Loucy (cell line): Measurements from ENCODE around the gene ZNF536.
"Not testable (repeated sequence)": the region's sequence is repeated elsewhere in the genome, so short reads cannot be mapped to it uniquely, and the experiment has no call there.

Experiments
- H2AFZ ChIP-seq: fragments of 200-600 bp; sonication (generic); 2 replicates; pipeline ENCODE4 v1.6.0; 2016; ENCODE audit warnings: antibody characterized with exemption, mild to moderate bottlenecking, low read length, moderate library complexity
- H3F3A ChIP-seq: fragments of 200-600 bp; 2 replicates; pipeline ENCODE4 v1.6.0; 2016; ENCODE audit warnings: antibody characterized with exemption, low read depth, mild to moderate bottlenecking
- H3K27me3 ChIP-seq: fragments of 200-600 bp; sonication (generic); 2 replicates; pipeline ENCODE4 v1.6.1; 2014; ENCODE audit warnings: low read length, mild to moderate bottlenecking; ENCODE audit not compliant: insufficient read depth, poor library complexity, severe bottlenecking
- H3K36me3 ChIP-seq: fragments of 200-600 bp; sonication (generic); 2 replicates; pipeline ENCODE4 v1.6.1; 2016; ENCODE audit warnings: low read length; ENCODE audit not compliant: insufficient read depth
- H3K4me1 ChIP-seq: fragments of 200-600 bp; sonication (generic); 2 replicates; pipeline ENCODE4 v1.5.1; 2014; ENCODE audit warnings: low read length, mild to moderate bottlenecking; ENCODE audit not compliant: insufficient read depth, poor library complexity, severe bottlenecking
- H3K4me2 ChIP-seq: fragments of 200-600 bp; sonication (generic); 2 replicates; pipeline ENCODE4 v1.6.0; 2014; ENCODE audit warnings: antibody characterized with exemption, low read length, low read depth, mild to moderate bottlenecking; ENCODE audit not compliant: poor library complexity, severe bottlenecking
- H3K4me3 ChIP-seq: fragments of 200-600 bp; sonication (generic); 2 replicates; pipeline ENCODE4 v1.5.1; 2014; ENCODE audit warnings: low read length, mild to moderate bottlenecking, mixed read lengths; ENCODE audit not compliant: poor library complexity, severe bottlenecking
- H3K79me2 ChIP-seq: fragments of 200-600 bp; sonication (generic); 2 replicates; pipeline ENCODE4 v1.6.1; 2014; ENCODE audit warnings: low read length; ENCODE audit not compliant: insufficient read depth
- H3K9ac ChIP-seq: fragments of 200-600 bp; sonication (generic); 2 replicates; pipeline ENCODE4 v1.6.0; 2014; ENCODE audit warnings: mild to moderate bottlenecking, low read depth, low read length, moderate library complexity; ENCODE audit not compliant: poor library complexity, severe bottlenecking
- H3K9me2 ChIP-seq: fragments of 200-600 bp; sonication (generic); replicated peaks from 2 replicates; pipeline ENCODE4 v1.6.1; 2016; ENCODE audit warnings: low read depth, low read length, mixed read lengths
- H3K9me3 ChIP-seq: fragments of 200-600 bp; sonication (generic); 2 replicates; pipeline ENCODE4 v1.6.1; 2014; ENCODE audit warnings: mild to moderate bottlenecking, antibody characterized with exemption, low read length, low read depth; ENCODE audit not compliant: insufficient read depth
- H4K20me1 ChIP-seq: fragments of 200-600 bp; sonication (generic); 2 replicates; pipeline ENCODE4 v1.6.0; 2014; ENCODE audit warnings: antibody characterized with exemption, low read length, mild to moderate bottlenecking; ENCODE audit not compliant: insufficient read depth, poor library complexity, severe bottlenecking
- CTCF ChIP-seq: fragments of 200-600 bp; sonication (generic); conservative IDR thresholded peaks from 2 replicates; pipeline ENCODE4 v1.5.1; 2014; ENCODE audit warnings: mild to moderate bottlenecking, antibody characterized with exemption, low read length
- EZH2phosphoT487 ChIP-seq: fragments of 200-600 bp; IDR thresholded peaks from 2 replicates; pipeline ENCODE4 v1.6.1; 2018; ENCODE audit warnings: antibody characterized with exemption, mild to moderate bottlenecking, moderate library complexity, borderline replicate concordance

ZNF536 gene

GRCh38 chr19:30393729-30394480 is 21.7 kb downstream of the ZNF536 start:
- no peaks in the 10 kb centered on the region for H3K9me3 ChIP-seq
- no peaks in the 10 kb centered on the region for H4K20me1 ChIP-seq
- no peaks in the 10 kb centered on the region for H3K27me3 ChIP-seq
- no peak for TF ChIP-seq CTCF
- TF ChIP-seq EZH2phosphoT487, result no peak
- no peaks in the 10 kb centered on the region for H3K36me3 ChIP-seq
- peak overlapping the region; percentile 10; the same call in 1 of the 2 replicates for H2AFZ ChIP-seq
- no peak overlapping the region for H3K9ac ChIP-seq
- H3K79me2 ChIP-seq, result no peaks in the 10 kb centered on the region
- no peaks in the 10 kb centered on the region for H3F3A ChIP-seq
- H3K4me2 ChIP-seq, result peak overlapping the region; percentile 35
- H3K9me2 ChIP-seq, result no peaks in the 10 kb centered on the region
- H3K4me1 ChIP-seq, result peaks cover 34% of the 10 kb centered on the region
- H3K4me3 ChIP-seq, result no peak overlapping the region

- Histone ChIP-seq H3K9me2 (no peaks in the 10 kb centered on the region), H3K79me2 (no peaks in the 10 kb centered on the region), H3K4me3 (no peak overlapping the region), H3K36me3 (no peaks in the 10 kb centered on the region), H3F3A (no peaks in the 10 kb centered on the region), H3K4me2 (no peak overlapping the region), H3K9me3 (no peaks in the 10 kb centered on the region), H3K9ac (no peak overlapping the region), H4K20me1 (no peaks in the 10 kb centered on the region), H2AFZ (no peak overlapping the region), H3K4me1 (peaks cover 34% of the 10 kb centered on the region), H3K27me3 (no peaks in the 10 kb centered on the region)
- no peak for TF ChIP-seq EZH2phosphoT487
- TF ChIP-seq CTCF, result no peak
These were observed 22.4 kb downstream of the ZNF536 start for GRCh38 chr19:30394481-30395151.

GRCh38 chr19:30395283-30395682 is 23.1 kb downstream of the ZNF536 start:
- H3K4me2 ChIP-seq, result no peak overlapping the region
- H3F3A ChIP-seq, result no peaks in the 10 kb centered on the region
- H3K27me3 ChIP-seq, result no peaks in the 10 kb centered on the region
- no peaks in the 10 kb centered on the region for H3K9me2 ChIP-seq
- peaks cover 34% of the 10 kb centered on the region for H3K4me1 ChIP-seq
- H4K20me1 ChIP-seq, result no peaks in the 10 kb centered on the region
- H3K9me3 ChIP-seq, result no peaks in the 10 kb centered on the region
- no peak overlapping the region for H2AFZ ChIP-seq
- TF ChIP-seq CTCF (no peak), EZH2phosphoT487 (no peak)
- H3K4me3 ChIP-seq, result no peak overlapping the region
- no peak overlapping the region for H3K9ac ChIP-seq
- H3K36me3 ChIP-seq, result no peaks in the 10 kb centered on the region
- no peaks in the 10 kb centered on the region for H3K79me2 ChIP-seq

GRCh38 chr19:30398539-30398938 is 26.4 kb downstream of the ZNF536 start:
- H3K4me1 ChIP-seq, result peaks cover 12% of the 10 kb centered on the region
- not testable (repeated sequence) for H3F3A ChIP-seq, H3K9me3 ChIP-seq, H4K20me1 ChIP-seq, H3K27me3 ChIP-seq, H3K36me3 ChIP-seq, H3K79me2 ChIP-seq, H3K4me2 ChIP-seq, H3K4me3 ChIP-seq, H3K9me2 ChIP-seq, H3K9ac ChIP-seq, H2AFZ ChIP-seq
